CD8-positive, alpha-beta memory T cell (primary cell): ENCODE data around the gene CGRRF1. TPM values are rescaled to one million over a fixed set of nuclear protein-coding genes. Genes with fewer than 3 reads are reported as not detected.

Experiments used
- CTCF ChIA-PET: fragments of 350-600 bp; sonication (Branson Sonifier 250); formaldehyde crosslinking; loops from one replicate; lab custom pipeline; 2021; ENCODE audit warnings: antibody characterized with exemption; lab: Charles Lee
- POLR2A ChIA-PET: fragments of 350-600 bp; sonication (Branson Sonifier 250); formaldehyde crosslinking; loops from one replicate; lab custom pipeline; 2021; ENCODE audit warnings: antibody characterized with exemption; lab: Charles Lee
- DNase-seq, 5 donors: peaks; one replicate each; pipeline versions ENCODE4 v3.0.0 to v3.0.0-alpha.2; 2020 to 2022; ENCODE audit warnings: mixed read lengths in 1 of 5
- H3K27ac ChIP-seq: one replicate; pipeline ENCODE4 v1.7.0; 2013; ENCODE audit warnings: low read depth, mild to moderate bottlenecking, low read length, moderate library complexity
- H3K27me3 ChIP-seq: 2 replicates; pipeline ENCODE4 v1.7.0; 2013; ENCODE audit warnings: low read length, mild to moderate bottlenecking; ENCODE audit not compliant: insufficient read depth, poor library complexity, severe bottlenecking
- H3K36me3 ChIP-seq: 2 replicates; pipeline ENCODE4 v1.7.0; 2013; ENCODE audit warnings: mild to moderate bottlenecking, low read length, moderate library complexity; ENCODE audit not compliant: insufficient read depth
- H3K4me1 ChIP-seq: 2 replicates; pipeline ENCODE4 v1.7.0; 2013; ENCODE audit warnings: mild to moderate bottlenecking, low read length, moderate library complexity; ENCODE audit not compliant: insufficient read depth
- H3K4me3 ChIP-seq: 2 replicates; pipeline ENCODE4 v1.7.0; 2013; ENCODE audit warnings: mild to moderate bottlenecking, low read length
- H3K9me3 ChIP-seq: 2 replicates; pipeline ENCODE4 v1.7.0; 2013; ENCODE audit warnings: mild to moderate bottlenecking, low read length
- H3K27ac Mint-ChIP-seq, 8 donors: one replicate each; pipeline ENCODE4 v1.8.0; 2020 to 2021; ENCODE audit warnings: mixed read lengths in 8 of 8, mild to moderate bottlenecking in 6 of 8, inconsistent platforms in 3 of 8, moderate library complexity in 3 of 8
- H3K27me3 Mint-ChIP-seq, 2 donors: one replicate each; pipeline ENCODE4 v1.8.0; 2020 to 2021; ENCODE audit warnings: mixed read lengths in 2 of 2, mild to moderate bottlenecking in 1 of 2, moderate library complexity in 1 of 2
- H3K36me3 Mint-ChIP-seq, 3 donors: one replicate each; pipeline ENCODE4 v1.8.0; 2020 to 2021; ENCODE audit warnings: mixed read lengths in 3 of 3, inconsistent platforms in 1 of 3, mild to moderate bottlenecking in 1 of 3
- H3K4me1 Mint-ChIP-seq, 3 donors: one replicate each; pipeline ENCODE4 v1.8.0; 2020 to 2021; ENCODE audit warnings: mixed read lengths in 3 of 3, inconsistent platforms in 1 of 3, mild to moderate bottlenecking in 1 of 3
- H3K4me3 Mint-ChIP-seq, 7 donors: one replicate each; pipeline ENCODE4 v1.8.0; 2020 to 2021; ENCODE audit warnings: mixed read lengths in 7 of 7, mild to moderate bottlenecking in 6 of 7, moderate library complexity in 4 of 7, inconsistent platforms in 2 of 7
- H3K9me3 Mint-ChIP-seq, 5 donors: one replicate each; pipeline ENCODE4 v1.8.0; 2020 to 2022; ENCODE audit warnings: mixed read lengths in 5 of 5, mild to moderate bottlenecking in 3 of 5, moderate library complexity in 2 of 5, inconsistent platforms in 1 of 5
- polyA plus RNA-seq: library from polyadenylated mRNA; unstranded; fragments of 300-500 nt; fragmentation: Illumina TruSeq; gene quantifications from one replicate; pipeline ENCODE4 v1.2.3, GENCODE V29; 2021
- total RNA-seq, 2 experiments: library from RNA; stranded (reverse); gene quantifications; one replicate each; pipeline ENCODE4 v1.2.3, GENCODE V29; 2021

CGRRF1 gene
- total and polyA plus RNA-seq, 3 experiments from 2014 or later, result 13.3 to 27.3 (median 15.3) TPM

GRCh38 chr14:54533100-54533499 lies 23.4 kb downstream of the CGRRF1 start:
- no peak overlapping the region for H3K4me3 ChIP-seq
- Mint-ChIP-seq H3K27me3 (no peaks in the 10 kb centered on the region), H3K36me3 (peaks cover 0 to 54% (median 15%) of the 10 kb centered on the region in 3 donors), H3K4me1 (peaks cover 0 to 5% (median 0%) of the 10 kb centered on the region in 3 donors), H3K4me3 (no peak overlapping the region), H3K27ac (peak overlapping the region in 1 of 8 donors; percentile 43), H3K9me3 (no peaks in the 10 kb centered on the region)
- H3K9me3 ChIP-seq, result no peaks in the 10 kb centered on the region
- no peaks in the 10 kb centered on the region for H3K27me3 ChIP-seq
- POLR2A ChIA-PET, result no interaction called here
- DNase-seq, result no peak
- H3K4me1 ChIP-seq, result no peaks in the 10 kb centered on the region
- no peak overlapping the region for H3K27ac ChIP-seq
- no peaks in the 10 kb centered on the region for H3K36me3 ChIP-seq
- CTCF ChIA-PET, result no interaction called here

GRCh38 chr14:54535126-54535525 lies 25.4 kb downstream of the CGRRF1 start:
- CTCF ChIA-PET, result no interaction called here
- peaks cover 0 to 53% (median 25%) of the 10 kb centered on the region in 3 donors for H3K36me3 Mint-ChIP-seq

GRCh38 chr14:54535646-54536045 lies 25.9 kb downstream of the CGRRF1 start:
- Histone ChIP-seq H3K27ac (no peak overlapping the region), H3K36me3 (no peaks in the 10 kb centered on the region), H3K4me3 (no peak overlapping the region), H3K9me3 (no peaks in the 10 kb centered on the region), H3K4me1 (no peaks in the 10 kb centered on the region), H3K27me3 (no peaks in the 10 kb centered on the region)
- POLR2A ChIA-PET, result no interaction called here
- Mint-ChIP-seq H3K4me3 (no peak overlapping the region), H3K27ac (peak overlapping the region in 1 of 8 donors; percentile 36), H3K4me1 (peaks cover 0 to 5% (median 0%) of the 10 kb centered on the region in 3 donors), H3K36me3 (peaks cover 0 to 54% (median 25%) of the 10 kb centered on the region in 3 donors), H3K27me3 (no peaks in the 10 kb centered on the region), H3K9me3 (no peaks in the 10 kb centered on the region)
- DNase-seq, result no peak
- CTCF ChIA-PET, result no interaction called here

More at GRCh38 chr14:54535126-54535525, 25.4 kb downstream of the CGRRF1 start:
- DNase-seq, result no peak
- POLR2A ChIA-PET, result no interaction called here
- Histone ChIP-seq H3K4me3 (no peak overlapping the region), H3K9me3 (no peaks in the 10 kb centered on the region), H3K4me1 (no peaks in the 10 kb centered on the region), H3K36me3 (no peaks in the 10 kb centered on the region), H3K27me3 (no peaks in the 10 kb centered on the region), H3K27ac (no peak overlapping the region)
- Mint-ChIP-seq H3K27ac (no peak overlapping the region), H3K4me3 (no peak overlapping the region), H3K27me3 (no peaks in the 10 kb centered on the region), H3K4me1 (peaks cover 0 to 5% (median 0%) of the 10 kb centered on the region in 3 donors), H3K9me3 (no peaks in the 10 kb centered on the region)

GRCh38 chr14:54537651-54538050 lies 27.9 kb downstream of the CGRRF1 start:
- no peak for DNase-seq
- no peaks in the 10 kb centered on the region for H3K27me3 ChIP-seq
- no peak overlapping the region for H3K4me3 Mint-ChIP-seq
- no peaks in the 10 kb centered on the region for H3K36me3 ChIP-seq
- H3K4me1 ChIP-seq, result no peaks in the 10 kb centered on the region
- no peaks in the 10 kb centered on the region for H3K27me3 Mint-ChIP-seq
- H3K27ac Mint-ChIP-seq, result no peak overlapping the region
- no peaks in the 10 kb centered on the region for H3K9me3 ChIP-seq
- no peaks in the 10 kb centered on the region for H3K4me1 Mint-ChIP-seq
- ChIA-PET POLR2A (no interaction called here), CTCF (no interaction called here)
- peaks cover 0 to 45% (median 23%) of the 10 kb centered on the region in 3 donors for H3K36me3 Mint-ChIP-seq
- H3K9me3 Mint-ChIP-seq, result no peaks in the 10 kb centered on the region
- H3K4me3 ChIP-seq, result no peak overlapping the region
- H3K27ac ChIP-seq, result no peak overlapping the region

GRCh38 chr14:54538055-54538454 lies 28.3 kb downstream of the CGRRF1 start:
- no peaks in the 10 kb centered on the region for H3K4me1 ChIP-seq
- no peaks in the 10 kb centered on the region for H3K36me3 ChIP-seq
- no peaks in the 10 kb centered on the region for H3K27me3 Mint-ChIP-seq
- H3K9me3 Mint-ChIP-seq, result no peaks in the 10 kb centered on the region
- H3K27ac ChIP-seq, result no peak overlapping the region
- H3K9me3 ChIP-seq, result no peaks in the 10 kb centered on the region
- no peak overlapping the region for H3K4me3 ChIP-seq
- H3K4me3 Mint-ChIP-seq, result no peak overlapping the region
- H3K36me3 Mint-ChIP-seq, result peaks cover 0 to 43% (median 23%) of the 10 kb centered on the region in 3 donors
- H3K27ac Mint-ChIP-seq, result no peak overlapping the region
- H3K4me1 Mint-ChIP-seq, result no peaks in the 10 kb centered on the region
- no peak for DNase-seq
- ChIA-PET CTCF (no interaction called here), POLR2A (no interaction called here)
- H3K27me3 ChIP-seq, result no peaks in the 10 kb centered on the region

- Mint-ChIP-seq H3K9me3 (no peaks in the 10 kb centered on the region), H3K4me3 (no peak overlapping the region), H3K27ac (no peak overlapping the region), H3K4me1 (no peaks in the 10 kb centered on the region), H3K27me3 (peaks cover 0 to 1% of the 10 kb centered on the region in 2 donors), H3K36me3 (peaks cover 0 to 2% (median 0%) of the 10 kb centered on the region in 3 donors)
- Histone ChIP-seq H3K4me1 (no peaks in the 10 kb centered on the region), H3K4me3 (no peak overlapping the region), H3K27ac (no peak overlapping the region), H3K27me3 (no peaks in the 10 kb centered on the region), H3K36me3 (no peaks in the 10 kb centered on the region), H3K9me3 (no peaks in the 10 kb centered on the region)
- DNase-seq, result no peak
- POLR2A ChIA-PET, result no interaction called here
- CTCF ChIA-PET, result no interaction called here
These were observed 37.9 kb downstream of the CGRRF1 start for GRCh38 chr14:54547583-54547982.

GRCh38 chr14:54548491-54548890 lies 38.8 kb downstream of the CGRRF1 start:
- Mint-ChIP-seq H3K4me1 (no peaks in the 10 kb centered on the region), H3K36me3 (peaks cover 0 to 2% (median 0%) of the 10 kb centered on the region in 3 donors), H3K27ac (no peak overlapping the region), H3K4me3 (no peak overlapping the region), H3K9me3 (no peaks in the 10 kb centered on the region), H3K27me3 (peaks cover 1 to 4% of the 10 kb centered on the region in 2 donors)
- no peak for DNase-seq
- Histone ChIP-seq H3K27ac (no peak overlapping the region), H3K9me3 (no peaks in the 10 kb centered on the region), H3K4me1 (no peaks in the 10 kb centered on the region), H3K4me3 (no peak overlapping the region), H3K27me3 (no peaks in the 10 kb centered on the region), H3K36me3 (no peaks in the 10 kb centered on the region)
- POLR2A ChIA-PET, result no interaction called here
- CTCF ChIA-PET, result no interaction called here

GRCh38 chr14:54549862-54550261 lies 40.2 kb downstream of the CGRRF1 start:
- H3K4me3 ChIP-seq, result no peak overlapping the region
- Mint-ChIP-seq H3K36me3 (peaks cover 0 to 2% (median 0%) of the 10 kb centered on the region in 3 donors), H3K4me3 (no peak overlapping the region), H3K27ac (no peak overlapping the region), H3K9me3 (no peaks in the 10 kb centered on the region), H3K4me1 (no peaks in the 10 kb centered on the region), H3K27me3 (peaks cover 4 to 11% of the 10 kb centered on the region in 2 donors)
- DNase-seq, result no peak
- H3K36me3 ChIP-seq, result no peaks in the 10 kb centered on the region
- CTCF ChIA-PET, result interaction anchor here (2.3 kb wide), 1 partner anchor 224 kb away, joined by 6 read pairs; no protein-coding TSS in a partner anchor
- H3K27me3 ChIP-seq, result no peaks in the 10 kb centered on the region
- POLR2A ChIA-PET, result no interaction called here
- H3K9me3 ChIP-seq, result no peaks in the 10 kb centered on the region
- H3K27ac ChIP-seq, result no peak overlapping the region
- H3K4me1 ChIP-seq, result no peaks in the 10 kb centered on the region
